Activated CD4-positive, alpha-beta T cell treated with anti-CD3 and anti-CD28 coated beads, Interleukin-2, Interleukin-6, amounts not matched to agents 100 ng/mL and 50 ng/mL, durations not matched to agents 16 hours and 8 hours (primary cell): Measurements from ENCODE around the gene GLIPR2.
"Not testable (repeated sequence)": the region's sequence is repeated elsewhere in the genome, so short reads cannot be mapped to it uniquely, and the experiment has no call there.

ENCODE experiments used
- DNase-seq: peaks from one replicate; pipeline ENCODE4 v3.0.0-alpha.2; 2020

Gene GLIPR2

GRCh38 chr9:36125062-36125855 lies 11.3 kb upstream of the GLIPR2 start:
- no peak for DNase-seq

DNA sequence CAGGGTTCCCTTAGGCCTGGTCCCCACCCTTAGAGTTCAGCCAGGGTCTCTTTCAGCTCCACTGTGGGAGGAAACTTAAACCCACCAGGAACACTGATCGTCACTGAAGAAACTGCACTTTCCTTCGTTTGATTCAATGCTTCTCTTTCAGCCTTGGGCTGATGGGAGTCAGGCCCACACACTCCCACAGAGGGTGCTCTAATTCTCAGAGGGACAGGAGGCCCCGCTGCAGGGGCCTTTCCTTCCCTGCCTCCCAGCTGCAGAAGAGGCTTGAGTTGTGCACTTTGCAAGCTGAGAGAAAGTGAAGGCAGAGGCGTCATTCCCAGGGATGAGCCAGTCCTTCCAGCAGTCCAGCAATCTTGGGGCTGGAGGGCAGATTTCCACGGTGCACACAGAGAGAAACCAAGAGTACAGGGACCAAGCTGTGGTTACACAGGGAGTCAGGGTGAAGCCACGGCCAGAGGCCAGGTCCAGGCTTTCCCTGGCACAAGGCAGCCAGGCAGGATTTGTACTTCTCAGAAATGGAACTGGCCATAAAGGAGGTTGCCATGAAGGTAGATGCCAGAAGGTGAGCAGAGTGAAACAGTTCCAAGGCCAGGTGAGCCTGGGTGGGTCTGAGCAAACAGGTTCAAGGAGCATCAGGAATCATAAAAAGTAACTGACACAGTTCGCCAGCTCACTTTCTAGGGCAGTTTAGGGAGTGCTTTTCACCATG lies 10.4 kb upstream of the GLIPR2 start:
- no peak for DNase-seq

DNA sequence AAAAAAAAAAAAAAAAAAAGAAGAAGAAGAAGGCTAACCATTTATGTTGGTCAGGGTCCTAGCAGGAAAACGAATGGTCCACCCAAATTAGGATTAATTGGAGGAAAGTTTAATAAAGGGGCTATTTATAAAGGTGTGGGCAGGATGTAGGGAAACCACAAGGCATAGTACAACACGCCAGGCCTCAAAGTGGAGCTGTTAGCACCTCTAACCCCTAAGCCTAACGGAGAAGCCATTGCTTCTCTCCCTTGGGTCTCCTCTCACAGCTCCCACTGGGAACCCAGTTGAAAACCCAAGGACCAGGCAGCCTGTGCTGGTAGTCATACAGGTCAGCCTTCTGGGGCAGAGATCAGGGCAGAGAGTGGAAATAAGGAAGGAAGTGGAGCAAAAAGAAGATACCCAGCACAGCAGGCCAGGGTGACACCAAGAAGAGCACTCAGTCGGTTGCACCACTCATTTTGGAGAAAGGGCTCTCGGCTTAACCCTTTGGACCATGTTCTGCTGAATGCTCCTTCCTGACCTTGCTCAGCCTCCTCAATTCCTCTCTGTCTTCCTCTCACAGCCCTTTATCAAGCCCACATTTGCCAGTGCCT lies 8.8 kb upstream of the GLIPR2 start:
- DNase-seq = no peak

DNA sequence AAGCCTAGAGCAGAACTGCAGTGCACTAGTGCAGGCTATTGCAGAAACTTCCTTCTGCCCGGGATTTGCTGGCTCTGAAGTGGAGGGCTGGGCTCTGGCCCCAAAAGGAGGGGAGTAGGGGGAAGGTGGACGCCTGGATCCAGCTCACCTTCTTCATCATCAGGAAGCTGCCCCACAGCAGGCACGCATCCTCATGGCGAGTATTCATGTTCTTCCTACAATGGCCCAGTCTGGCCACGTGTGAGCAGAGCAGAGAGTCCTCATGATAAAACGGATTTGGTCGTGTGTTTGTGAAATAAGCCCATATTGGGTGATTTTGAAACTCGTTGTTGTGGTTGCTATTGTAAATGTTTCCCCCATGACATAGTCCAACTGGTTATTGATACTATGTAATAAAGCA lies 8.2 kb upstream of the GLIPR2 start:
- no peak for DNase-seq

- DNase-seq = no peak
Observed at GRCh38 chr9:36129139-36129538, 7.4 kb upstream of the GLIPR2 start.

DNA sequence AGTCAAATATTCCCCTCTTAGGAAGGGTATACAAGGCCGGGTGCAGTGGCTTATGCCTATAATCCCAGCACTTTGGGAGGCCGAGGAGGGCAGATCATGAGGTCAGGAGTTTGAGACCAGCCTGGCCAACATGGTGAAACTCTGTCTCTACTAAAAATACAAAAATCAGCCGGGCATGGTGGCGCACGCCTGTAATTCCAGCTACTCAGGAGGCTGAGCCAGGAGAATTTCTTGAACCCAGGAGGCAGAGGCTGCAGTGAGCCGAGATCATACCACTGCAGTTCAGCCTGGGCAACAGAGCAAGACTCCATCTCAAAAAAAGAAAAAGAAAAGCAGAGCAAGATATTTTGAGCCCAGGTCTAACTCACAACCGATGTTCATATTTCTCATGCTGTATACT lies 4.9 kb upstream of the GLIPR2 start:
- DNase-seq = not testable (repeated sequence)

GRCh38 chr9:36132086-36132485 lies 4.4 kb upstream of the GLIPR2 start:
- no peak for DNase-seq

- no peak for DNase-seq
Observed at GRCh38 chr9:36134761-36135505, 1.6 kb upstream of the GLIPR2 start.

DNA sequence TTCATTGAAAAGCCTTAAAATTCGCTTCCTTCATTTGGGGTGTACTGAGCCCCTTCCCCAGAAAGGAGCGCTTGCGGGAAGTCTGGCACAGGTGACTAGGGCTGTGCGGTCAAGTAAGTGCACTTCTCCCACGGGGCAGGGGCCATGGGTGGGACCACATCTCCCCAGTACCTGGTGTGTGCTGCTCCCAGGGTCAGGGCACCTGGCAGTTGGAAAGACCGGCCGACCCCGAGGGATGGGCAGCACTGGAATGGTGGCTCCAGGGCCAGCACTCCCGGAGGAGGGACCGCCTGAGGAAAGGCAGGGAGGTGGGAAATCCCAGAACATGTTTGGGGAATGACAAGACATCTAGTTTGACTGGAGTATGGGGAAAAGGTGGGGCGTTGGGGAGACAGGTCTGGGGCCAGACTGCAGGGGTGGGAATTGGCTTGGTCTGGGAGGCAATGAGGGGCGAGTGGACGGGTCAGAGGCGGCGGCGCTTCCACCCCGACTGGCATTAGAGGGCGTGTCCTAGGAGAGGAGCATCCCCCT lies 727 bp upstream of the GLIPR2 start:
- DNase-seq = no peak

DNA sequence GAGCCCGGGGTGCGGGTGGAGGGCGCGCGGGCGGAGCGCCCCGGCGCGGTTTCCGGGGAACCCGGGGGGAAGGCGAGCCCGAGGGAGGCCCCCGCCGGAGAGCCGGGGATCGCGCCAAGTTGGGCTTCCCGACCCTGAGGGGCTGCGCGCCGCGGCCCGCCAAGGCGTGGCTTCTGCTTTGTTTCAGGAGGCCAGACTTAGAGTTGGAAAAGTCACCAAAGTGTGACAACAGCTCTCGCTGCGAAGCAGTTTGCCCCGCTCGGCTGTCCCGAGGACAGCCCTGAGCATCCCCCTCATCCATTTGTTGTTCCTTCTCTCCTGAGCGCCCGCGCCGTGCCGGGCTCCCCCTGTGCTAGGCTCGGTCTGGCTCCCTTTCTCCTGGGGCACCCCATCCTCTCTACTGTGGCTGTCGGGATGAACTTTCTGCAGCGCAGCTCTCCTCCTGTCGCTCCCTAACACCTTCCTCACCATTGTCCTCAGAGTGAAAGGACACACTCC lies 410 bp downstream of the GLIPR2 start:
- DNase-seq = peak; percentile 19

DNA sequence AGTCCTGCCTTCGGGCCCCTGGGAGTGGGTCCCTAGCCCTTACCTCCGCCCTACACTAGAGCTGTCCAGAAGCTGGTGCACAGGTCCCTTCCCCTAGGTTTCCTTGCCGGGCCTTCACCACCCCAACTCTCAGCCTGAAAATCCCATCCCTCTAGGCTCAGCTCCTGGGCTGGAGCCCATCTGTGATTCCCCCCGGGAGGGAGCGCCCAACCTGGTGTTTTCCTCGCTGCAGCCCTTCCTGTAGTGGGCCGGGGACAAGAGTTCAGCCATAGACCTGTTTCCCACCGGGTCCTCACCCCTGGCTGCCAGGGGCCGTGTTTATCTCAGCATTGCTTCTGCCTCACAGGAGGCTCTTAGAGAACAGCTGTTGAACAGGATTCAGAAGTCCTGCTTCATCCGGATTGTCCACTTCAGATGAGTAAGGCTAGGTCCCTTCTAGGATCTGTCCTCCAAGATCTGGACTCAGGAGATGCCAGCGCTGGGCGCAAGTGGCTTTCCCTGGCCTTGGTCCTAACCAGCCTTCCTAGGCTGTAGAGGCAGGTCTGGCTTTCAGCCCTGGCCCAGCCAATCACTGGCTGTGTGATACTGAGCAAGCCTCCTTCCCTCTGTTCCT lies 965 bp downstream of the GLIPR2 start:
- DNase-seq = no peak

DNA sequence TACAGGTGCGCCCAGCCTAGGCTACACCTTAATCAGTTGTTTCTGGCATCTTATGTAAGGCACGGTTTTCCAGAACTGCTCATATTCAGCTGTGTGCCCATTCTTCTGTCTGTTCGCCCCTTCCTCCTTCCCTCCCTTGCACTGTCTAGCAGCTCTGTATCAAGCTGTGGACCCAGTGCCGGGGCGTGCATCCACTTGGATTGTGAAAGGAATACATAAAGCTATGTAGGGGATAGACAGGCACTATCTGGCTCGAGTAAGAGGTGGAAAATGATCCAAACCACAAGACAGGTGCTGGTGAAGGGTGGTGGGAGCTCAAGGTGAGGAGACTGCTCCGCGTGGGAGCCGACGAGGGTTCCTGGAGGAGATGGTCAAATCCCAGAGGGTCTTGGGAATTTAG lies 2.0 kb downstream of the GLIPR2 start:
- no peak for DNase-seq

DNA sequence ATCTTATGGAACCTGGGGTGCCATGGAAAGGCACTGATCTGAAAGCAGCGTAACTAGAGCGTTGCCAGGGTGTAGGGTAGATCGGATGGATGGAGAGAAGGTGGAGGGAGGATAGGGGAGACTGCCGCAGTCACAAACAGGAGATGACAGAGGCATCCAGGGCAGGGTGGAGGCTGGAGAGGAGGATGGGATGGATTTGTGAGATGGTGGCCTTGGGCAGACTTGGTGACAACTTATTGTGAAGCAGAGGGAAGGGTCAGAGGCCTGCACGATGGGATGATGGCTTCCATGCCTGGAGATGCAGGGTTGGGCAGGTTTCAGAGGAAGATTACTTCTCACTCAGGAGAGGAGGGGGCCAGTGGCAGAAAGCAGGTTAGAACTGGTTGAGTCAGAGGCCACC lies 2.4 kb downstream of the GLIPR2 start:
- no peak for DNase-seq

DNA sequence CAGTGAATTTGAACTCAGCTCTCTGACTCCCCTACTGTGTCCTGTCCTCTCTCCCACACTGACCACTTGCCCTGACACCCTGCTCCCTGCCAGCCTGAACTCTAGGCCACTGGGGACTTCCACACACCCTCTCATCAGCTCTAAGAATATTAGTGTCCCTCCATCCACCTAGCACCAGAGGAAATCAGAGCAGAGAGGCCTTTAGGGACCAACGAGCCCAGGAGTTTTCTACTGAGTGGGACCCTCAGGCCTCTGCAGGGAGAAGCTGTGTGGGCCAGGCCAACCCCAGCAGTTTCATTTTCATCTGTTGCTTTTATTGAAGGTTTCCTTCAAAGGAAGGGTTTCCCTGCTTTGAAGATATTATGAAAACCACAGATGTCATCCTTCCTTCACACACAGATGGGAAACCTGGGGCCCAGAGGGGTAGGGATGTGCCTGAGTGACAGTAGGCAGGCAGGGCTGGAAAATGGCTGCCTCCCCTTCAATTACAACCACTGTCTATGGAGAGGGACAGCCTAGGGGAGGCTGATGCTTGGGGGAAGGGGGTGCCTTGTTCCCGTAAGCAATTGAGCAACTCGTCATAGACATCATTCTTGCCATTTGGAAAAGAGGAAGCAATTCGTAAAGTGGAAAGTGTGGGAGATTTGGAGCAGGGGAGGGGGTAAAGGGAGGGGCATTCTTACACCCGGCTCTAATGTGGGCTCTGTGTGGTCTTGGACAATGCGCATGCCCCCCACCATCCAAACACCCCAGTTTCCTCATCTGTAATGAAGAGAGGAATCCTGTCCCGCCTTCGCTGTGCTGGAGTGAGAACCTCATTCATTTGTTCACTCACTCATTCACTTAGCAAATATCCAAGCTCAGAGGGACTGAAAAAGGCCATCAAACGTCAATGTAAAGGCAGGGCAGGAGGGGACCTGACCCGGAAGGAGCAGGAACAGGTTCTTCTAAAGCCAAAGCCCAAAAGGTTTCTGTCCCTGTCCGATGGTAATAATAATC lies 3.9 kb downstream of the GLIPR2 start:
- DNase-seq = peak; percentile 40

GRCh38 chr9:36141288-36141687 lies 4.8 kb downstream of the GLIPR2 start:
- no peak for DNase-seq

- no peak for DNase-seq
Observed at GRCh38 chr9:36141761-36142160, 5.2 kb downstream of the GLIPR2 start.

GRCh38 chr9:36142510-36143244 lies 6.1 kb downstream of the GLIPR2 start:
- no peak for DNase-seq

DNA sequence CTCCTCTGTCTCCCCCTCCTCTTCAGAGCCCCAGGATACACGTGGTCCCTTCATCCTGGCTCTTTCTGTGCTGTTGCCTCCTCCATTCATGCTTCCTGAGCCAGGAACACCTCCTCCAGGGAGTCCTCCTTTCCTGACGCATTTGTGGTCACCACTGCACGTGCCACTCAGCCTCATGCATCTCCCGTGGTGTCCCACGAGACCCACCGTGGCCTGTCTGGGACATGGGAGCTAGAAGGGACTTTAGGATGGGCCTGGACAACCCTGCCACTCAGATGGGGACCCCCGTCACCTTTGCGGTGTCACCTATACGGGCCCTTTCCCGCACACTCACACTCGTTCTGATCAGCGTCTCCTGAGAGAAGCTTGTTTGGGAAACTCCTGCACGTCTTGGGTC lies 6.7 kb downstream of the GLIPR2 start:
- DNase-seq = no peak

GRCh38 chr9:36144309-36145232 lies 8.0 kb downstream of the GLIPR2 start:
- peak; percentile 58 for DNase-seq
